GM19193 (cell line): ENCODE measurements around the gene PLXNB1.

Experiments
- POLR2A ChIP-seq: IDR thresholded peaks from 4 replicates; pipeline ENCODE4 v1.6.1; 2011; ENCODE audit not compliant: insufficient read depth, insufficient read length; ENCODE audit errors: extremely low read depth

Gene PLXNB1, protein sequence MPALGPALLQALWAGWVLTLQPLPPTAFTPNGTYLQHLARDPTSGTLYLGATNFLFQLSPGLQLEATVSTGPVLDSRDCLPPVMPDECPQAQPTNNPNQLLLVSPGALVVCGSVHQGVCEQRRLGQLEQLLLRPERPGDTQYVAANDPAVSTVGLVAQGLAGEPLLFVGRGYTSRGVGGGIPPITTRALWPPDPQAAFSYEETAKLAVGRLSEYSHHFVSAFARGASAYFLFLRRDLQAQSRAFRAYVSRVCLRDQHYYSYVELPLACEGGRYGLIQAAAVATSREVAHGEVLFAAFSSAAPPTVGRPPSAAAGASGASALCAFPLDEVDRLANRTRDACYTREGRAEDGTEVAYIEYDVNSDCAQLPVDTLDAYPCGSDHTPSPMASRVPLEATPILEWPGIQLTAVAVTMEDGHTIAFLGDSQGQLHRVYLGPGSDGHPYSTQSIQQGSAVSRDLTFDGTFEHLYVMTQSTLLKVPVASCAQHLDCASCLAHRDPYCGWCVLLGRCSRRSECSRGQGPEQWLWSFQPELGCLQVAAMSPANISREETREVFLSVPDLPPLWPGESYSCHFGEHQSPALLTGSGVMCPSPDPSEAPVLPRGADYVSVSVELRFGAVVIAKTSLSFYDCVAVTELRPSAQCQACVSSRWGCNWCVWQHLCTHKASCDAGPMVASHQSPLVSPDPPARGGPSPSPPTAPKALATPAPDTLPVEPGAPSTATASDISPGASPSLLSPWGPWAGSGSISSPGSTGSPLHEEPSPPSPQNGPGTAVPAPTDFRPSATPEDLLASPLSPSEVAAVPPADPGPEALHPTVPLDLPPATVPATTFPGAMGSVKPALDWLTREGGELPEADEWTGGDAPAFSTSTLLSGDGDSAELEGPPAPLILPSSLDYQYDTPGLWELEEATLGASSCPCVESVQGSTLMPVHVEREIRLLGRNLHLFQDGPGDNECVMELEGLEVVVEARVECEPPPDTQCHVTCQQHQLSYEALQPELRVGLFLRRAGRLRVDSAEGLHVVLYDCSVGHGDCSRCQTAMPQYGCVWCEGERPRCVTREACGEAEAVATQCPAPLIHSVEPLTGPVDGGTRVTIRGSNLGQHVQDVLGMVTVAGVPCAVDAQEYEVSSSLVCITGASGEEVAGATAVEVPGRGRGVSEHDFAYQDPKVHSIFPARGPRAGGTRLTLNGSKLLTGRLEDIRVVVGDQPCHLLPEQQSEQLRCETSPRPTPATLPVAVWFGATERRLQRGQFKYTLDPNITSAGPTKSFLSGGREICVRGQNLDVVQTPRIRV (N-terminal part only)

GRCh38 chr3:48429960-48430707 lies at the start of gene PLXNB1:
TSS of gene PLXNB1 (minus strand) at chr3:48430086. CDS start at chr3:48424611, 5,475 bp downstream.
- TF ChIP-seq POLR2A = no peak

GRCh38 chr3:48478626-48479555 lies 49.0 kb upstream of the PLXNB1 start:
- TF ChIP-seq POLR2A = peak; percentile 28

DNA sequence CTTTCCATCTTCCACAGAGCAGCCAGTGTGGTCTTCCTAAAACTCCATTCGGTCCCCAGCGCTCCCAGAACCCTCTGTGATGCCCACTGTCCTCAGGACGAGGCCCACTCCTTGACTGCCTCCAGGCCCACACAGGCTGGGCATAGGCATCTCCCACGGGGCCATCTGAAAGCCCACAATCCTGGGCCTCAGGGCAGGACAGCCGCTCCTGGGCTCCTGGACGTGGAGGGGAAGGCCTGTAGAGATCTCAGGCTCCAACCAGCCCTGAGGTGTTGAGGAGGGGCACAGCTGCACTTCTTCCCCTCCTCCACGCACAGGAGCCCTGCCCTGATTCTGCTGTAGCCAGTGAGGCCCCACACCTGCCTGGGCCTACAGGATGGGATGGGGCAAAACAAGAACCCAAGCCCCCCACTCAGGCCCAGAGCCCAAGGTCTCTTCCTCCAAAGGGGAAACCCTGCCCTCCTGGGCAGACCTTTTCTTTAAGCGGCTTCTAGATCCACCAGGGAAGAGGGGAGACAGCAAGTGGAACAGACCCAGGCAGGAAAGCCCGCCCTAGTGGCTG lies 48.2 kb upstream of the PLXNB1 start:
- no peak for TF ChIP-seq POLR2A

- TF ChIP-seq POLR2A = no peak
Measured at GRCh38 chr3:48476426-48477053, 46.7 kb upstream of the PLXNB1 start.

- no peak for TF ChIP-seq POLR2A
Measured at GRCh38 chr3:48475188-48475587, 45.3 kb upstream of the PLXNB1 start.

DNA sequence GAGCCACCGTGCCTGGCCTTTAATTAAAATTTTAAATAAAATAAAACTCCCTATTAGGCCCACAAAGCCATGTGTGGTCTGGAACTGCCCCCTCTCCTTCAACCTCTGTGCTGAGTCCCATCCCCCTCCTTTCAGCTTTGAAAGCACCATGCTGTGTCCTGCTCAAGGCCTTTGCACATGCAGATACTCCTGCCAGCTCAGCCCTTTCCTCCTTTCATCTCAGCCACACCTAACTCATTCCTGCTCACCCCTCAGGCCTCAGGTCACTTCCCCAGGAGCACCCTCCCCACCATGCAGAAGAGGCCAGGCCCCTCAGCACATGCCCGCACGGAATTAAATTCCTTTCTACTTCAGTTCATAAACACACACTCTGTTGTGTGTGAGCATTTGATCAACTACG lies 44.7 kb upstream of the PLXNB1 start:
- no peak for TF ChIP-seq POLR2A

DNA sequence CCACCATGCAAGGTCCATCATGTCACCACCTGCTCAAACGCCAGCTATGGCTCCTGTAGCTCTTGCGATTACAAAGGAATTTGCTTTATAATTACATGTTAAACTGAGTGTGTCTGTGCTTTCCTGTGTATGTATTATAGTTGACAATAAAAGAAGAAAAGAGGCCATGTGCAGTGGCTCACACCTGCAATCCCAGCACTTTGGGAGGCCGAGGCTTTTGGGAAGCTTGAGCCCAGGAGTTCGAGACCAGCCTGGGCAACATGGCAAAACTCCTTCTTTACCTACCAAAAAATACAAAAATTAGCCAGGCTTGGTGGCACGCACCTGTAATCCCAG lies 43.7 kb upstream of the PLXNB1 start:
- TF ChIP-seq POLR2A = no peak

DNA sequence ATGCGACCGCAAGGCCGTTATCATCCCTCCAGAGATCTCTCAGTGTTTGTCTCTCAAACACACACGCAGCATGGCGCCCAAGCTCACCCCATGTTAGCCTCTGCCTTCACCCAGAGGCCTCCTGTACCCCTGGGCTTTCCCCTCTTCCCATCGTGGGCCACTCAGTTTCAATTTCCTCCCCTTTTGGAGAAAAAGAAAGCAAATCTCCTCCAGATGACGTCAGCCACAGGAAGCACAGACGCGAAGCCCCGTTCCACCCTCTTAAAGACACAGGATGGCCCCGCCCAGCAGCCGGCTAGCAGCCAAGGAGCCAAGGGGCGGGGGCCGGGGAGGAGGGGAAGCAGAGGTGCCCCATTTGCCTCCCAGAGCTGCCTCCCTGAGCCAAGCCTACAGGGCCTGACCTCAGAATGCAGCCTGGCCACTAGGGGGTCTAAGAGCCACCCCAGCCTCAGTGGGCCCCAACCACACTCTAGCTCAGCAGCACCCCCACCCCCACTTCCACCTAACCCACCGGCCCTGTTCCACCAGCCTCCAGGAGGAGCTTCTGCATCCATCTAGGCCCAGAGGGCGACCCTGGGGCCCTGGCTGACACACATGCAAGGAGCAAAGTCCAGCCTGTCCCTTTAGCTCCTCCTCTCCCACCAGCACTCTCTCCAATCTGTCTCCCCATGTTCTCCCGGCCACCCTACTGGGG lies 43.2 kb upstream of the PLXNB1 start:
- TF ChIP-seq POLR2A = peak; percentile 83

DNA sequence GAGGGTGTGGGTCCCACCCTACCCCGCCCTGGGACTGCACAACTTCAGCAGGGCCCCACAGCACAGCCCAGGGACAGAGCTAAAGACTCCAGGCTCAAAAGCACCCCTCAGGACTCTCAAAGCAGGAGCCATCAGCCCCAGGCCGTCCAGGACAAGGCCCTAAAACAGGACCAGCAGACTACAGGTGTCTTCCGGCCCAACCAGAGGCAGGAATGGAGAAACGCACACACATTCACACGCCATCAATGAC lies 42.7 kb upstream of the PLXNB1 start:
- TF ChIP-seq POLR2A = no peak

- no peak for TF ChIP-seq POLR2A
Measured at GRCh38 chr3:48470286-48470685, 40.4 kb upstream of the PLXNB1 start.

- TF ChIP-seq POLR2A = peak; percentile 22
Measured at GRCh38 chr3:48469046-48469915, 39.4 kb upstream of the PLXNB1 start.

DNA sequence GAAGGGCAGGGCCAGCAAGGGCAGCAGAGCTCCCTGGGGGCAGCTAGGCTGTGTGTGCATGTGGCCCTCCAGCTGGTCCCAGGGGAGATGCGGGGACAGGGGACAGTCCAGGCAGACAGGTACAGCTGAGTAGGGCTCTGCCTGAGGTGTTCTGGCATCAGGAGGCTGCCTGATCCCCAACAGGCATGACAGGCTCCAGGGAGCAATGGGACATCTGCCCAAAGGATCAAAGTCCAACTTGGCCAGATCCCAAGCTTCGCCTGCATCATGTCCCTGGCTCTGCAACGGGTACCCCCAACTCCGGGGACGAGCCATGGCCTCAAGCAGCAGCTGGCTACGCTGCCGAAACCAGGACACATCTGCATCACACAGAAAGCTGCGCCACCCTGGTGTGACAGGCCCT lies 38.4 kb upstream of the PLXNB1 start:
- no peak for TF ChIP-seq POLR2A
